C4-2B (cell line): Measurements from ENCODE around the gene PAXX.
"Not testable (repeated sequence)": the region's sequence is repeated elsewhere in the genome, so short reads cannot be mapped to it uniquely, and the experiment has no call there.

Experiments used
- H3K27ac ChIP-seq: fragments of 450-650 bp; 2 replicates; pipeline ENCODE4 v1.5.1; 2017
- ZFX ChIP-seq: fragments of 450-650 bp; IDR thresholded peaks from 2 replicates; pipeline ENCODE4 v1.6.1; 2017
- TF ChIP-seq, protein P1 (sequence below): fragments of 450-650 bp; conservative IDR thresholded peaks from 2 replicates; pipeline ENCODE4 v1.5.1; 2017; ENCODE audit warnings: mild to moderate bottlenecking

PAXX gene

DNA sequence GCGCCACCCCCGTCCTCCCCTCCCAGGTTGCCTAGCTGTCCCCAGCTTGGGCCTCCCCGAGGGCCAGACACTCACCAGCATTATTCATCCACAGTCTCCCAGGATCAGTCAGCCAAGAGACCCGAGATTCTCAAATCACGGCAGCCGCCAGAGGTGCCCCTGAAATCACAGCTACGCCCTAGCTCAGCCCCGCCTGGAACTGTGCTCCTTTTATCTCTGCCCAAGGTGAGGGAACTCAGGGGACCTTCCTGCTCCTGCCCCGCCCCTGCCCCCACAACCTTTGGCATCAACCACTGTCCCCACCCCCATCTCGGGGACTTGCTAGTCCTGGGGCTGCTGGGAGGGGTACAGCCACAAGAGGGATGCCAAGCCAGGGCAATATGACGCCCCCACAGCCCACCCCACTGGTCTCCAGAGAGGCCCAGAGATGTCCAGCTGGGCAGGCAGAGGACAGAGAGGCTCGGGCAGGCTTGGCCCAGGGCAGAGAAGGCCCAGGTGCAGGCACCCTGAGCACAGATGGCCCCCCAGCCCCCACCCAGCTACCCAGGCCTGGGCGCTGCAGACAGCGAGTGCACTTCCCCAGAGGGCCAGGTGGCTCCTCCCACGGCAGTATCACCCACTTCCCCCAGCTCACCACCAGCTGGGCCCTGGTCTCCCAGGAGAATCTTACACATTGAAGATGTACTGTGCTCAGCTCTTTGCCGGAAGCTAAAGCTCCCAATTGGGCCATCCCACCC, 39.9 kb downstream of the PAXX start, which contains the start of gene FUT7:
Gene FUT7, minus strand, starts transcription at position 185 of the 737 bp plus-strand sequence. Its CDS starts 97 bp downstream, at position 88.
- TF ChIP-seq, protein P1, sequence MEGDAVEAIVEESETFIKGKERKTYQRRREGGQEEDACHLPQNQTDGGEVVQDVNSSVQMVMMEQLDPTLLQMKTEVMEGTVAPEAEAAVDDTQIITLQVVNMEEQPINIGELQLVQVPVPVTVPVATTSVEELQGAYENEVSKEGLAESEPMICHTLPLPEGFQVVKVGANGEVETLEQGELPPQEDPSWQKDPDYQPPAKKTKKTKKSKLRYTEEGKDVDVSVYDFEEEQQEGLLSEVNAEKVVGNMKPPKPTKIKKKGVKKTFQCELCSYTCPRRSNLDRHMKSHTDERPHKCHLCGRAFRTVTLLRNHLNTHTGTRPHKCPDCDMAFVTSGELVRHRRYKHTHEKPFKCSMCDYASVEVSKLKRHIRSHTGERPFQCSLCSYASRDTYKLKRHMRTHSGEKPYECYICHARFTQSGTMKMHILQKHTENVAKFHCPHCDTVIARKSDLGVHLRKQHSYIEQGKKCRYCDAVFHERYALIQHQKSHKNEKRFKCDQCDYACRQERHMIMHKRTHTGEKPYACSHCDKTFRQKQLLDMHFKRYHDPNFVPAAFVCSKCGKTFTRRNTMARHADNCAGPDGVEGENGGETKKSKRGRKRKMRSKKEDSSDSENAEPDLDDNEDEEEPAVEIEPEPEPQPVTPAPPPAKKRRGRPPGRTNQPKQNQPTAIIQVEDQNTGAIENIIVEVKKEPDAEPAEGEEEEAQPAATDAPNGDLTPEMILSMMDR: no peak
- no peak for TF ChIP-seq ZFX
- H3K27ac ChIP-seq: no peak within 1 kb of the TSS

DNA sequence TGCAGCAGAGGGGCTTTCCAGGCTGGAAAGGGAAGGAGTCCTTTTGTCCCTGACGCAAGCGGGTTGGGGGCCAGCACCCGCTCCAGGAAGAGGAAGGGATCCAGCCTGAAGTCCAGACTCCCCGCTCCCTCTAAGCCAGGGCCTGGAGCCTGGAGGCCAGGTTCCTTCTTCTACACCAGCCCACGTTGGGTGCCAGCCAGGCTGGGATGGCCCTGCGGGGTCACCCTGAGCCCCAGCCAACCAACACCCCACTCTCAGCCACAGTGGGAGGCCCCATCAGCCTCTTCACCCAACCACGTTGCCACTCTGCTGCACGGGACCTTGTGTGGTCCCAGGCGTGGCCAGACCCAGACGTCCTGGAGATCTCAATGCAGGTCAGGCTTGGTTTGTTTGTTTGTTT, 40.6 kb downstream of the PAXX start:
- TF ChIP-seq, protein P1: no peak
- TF ChIP-seq ZFX: no peak
- no peak overlapping the region for H3K27ac ChIP-seq

DNA sequence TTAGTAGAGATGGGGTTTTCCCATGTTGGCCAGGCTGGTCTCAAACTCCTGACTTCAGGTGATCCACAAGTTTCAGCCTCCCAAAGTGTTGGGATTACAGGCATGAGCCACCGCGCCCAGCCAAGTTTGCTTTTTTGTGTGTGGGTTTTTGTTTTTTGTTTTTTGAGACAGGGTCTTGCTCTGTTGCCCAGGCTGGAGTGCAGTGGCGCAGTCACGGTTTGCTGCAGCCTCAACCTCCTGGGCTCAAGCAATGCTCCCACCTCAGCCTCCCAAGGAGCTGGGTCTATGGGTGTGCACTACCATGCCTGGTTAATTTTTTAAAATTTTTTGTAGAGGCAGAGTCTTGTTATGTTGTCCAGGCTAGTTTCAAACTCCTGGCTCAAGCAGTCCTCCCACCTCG, 41.3 kb downstream of the PAXX start:
- not testable (repeated sequence) for H3K27ac ChIP-seq

DNA sequence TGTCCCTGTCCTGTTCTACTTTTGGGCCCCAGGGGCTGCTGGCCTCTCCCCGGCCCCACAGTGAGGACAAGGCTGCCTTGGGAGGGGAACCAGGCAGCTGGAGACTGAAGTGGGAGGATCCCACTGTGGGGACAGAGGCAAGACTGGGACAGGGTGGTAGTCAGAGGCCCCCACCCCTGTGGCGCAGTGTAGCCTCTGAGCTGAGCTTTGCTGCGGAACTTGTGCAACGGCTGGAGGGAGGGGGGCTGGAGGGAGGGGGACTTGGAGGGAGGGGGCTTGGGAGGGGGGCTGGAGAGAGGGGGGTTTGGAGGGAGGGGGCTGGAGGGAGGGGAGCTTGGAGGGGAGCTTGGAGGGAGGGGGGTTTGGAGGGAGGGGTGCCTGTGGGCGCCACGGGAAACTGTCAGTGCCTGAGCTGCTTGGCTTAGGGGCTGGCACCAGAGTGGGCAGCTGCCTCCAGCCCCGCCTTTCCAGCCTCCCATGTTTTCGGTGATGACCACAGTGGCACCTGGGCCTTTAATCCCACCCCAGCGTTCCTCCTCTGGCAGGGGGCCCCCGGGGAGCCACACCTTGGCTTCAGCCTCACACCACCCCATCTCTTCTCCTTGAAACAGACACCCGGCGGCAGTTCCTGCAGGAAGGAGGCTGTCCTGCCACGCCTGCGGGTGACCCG, 42.0 kb downstream of the PAXX start:
- H3K27ac ChIP-seq: peak overlapping the region; percentile 58
- TF ChIP-seq ZFX: no peak
- TF ChIP-seq, protein P1: no peak

DNA sequence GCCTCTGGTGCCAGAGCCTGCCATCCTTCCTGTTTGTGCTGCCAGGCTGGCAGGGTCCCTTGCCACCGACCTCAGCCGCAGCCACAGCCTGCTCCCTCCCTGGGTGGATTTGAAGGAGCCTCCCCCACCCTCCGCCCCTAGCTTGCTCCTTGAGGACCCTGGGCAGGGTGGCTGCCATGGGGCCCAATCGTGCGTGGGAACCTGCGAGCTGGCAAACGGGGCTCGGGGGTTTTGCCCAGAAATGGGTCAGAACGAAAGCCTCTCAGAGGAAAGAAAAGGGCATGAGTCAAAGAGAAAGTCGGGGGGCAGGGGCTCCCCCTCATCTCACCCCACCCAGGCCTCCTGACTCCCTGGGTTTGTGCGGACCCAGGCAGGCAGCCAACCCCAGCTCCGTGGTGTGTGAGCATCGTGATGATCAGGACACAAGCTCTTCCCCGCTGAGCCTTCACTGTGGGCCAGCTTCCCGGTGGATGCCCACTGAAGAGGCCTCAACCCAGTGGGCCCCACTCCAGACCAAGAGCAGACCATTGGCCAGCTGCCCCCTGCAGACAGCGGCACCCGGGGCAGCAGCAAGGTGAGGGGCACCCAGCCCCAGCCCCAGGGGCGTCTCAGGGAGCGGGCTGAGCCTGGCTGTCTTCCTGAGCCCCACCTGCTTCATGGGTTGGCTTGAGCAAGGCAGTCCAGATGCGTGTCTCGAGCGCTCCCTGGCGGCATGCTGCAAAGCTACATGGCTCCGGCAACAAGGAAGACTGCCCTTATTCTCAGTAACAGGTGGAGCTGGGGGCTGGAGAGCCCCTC, 42.7 kb downstream of the PAXX start:
- TF ChIP-seq, protein P1: peak; percentile 96
- TF ChIP-seq ZFX: no peak
- H3K27ac ChIP-seq: peak overlapping the region; percentile 58

DNA sequence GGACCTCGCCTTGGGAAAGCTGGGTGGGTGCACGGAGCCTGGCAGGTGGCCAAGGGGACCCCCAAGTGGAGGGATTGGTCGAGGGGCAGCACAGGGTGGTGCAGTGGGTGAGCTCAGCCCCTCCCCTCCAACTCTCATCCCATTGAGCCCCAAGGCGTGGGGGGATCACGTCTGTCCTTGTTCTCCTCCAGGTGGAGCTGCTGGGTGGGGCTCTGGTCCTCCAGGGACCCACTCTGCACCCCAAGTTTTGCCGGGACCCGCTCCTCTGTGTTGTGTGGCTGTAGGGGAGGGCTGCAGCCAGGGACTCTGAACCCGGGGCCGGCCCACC, 43.2 kb downstream of the PAXX start:
- peak overlapping the region; percentile 58 for H3K27ac ChIP-seq

DNA sequence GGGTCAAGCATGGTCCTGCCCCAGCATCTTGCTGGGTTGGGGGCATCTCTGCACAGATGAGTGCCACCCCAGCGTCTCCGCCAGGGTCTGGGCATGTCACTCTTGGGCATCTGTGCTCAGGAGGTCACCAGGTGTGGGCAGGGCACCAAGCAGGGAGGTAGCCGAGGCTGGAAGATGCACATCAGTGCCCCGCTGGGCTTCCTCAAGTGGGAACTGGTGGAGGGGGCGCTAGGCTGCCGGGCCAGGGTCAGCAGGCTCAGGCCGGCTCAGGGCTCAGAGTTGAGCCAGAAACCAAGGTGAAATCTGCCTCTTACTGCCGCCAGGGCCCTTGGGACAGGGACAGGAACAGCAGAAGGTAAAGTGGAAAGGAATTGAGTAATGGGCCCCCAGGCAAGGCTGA, 43.7 kb downstream of the PAXX start:
- TF ChIP-seq, protein P1: no peak
- no peak for TF ChIP-seq ZFX

More for the DNA sequence above, 43.2 kb downstream of the PAXX start:
- TF ChIP-seq, protein P1: peak; percentile 82
- TF ChIP-seq ZFX: no peak

More for the DNA sequence above, 43.7 kb downstream of the PAXX start:
- no peak overlapping the region; the same call in 1 of the 2 replicates for H3K27ac ChIP-seq
